GM19193 (cell line): ENCODE results near the gene NSL1.

Experiments used
- POLR2A ChIP-seq: IDR thresholded peaks from 4 replicates; pipeline ENCODE4 v1.6.1; 2011; ENCODE audit not compliant: insufficient read depth, insufficient read length; ENCODE audit errors: extremely low read depth

The NSL1 gene

DNA sequence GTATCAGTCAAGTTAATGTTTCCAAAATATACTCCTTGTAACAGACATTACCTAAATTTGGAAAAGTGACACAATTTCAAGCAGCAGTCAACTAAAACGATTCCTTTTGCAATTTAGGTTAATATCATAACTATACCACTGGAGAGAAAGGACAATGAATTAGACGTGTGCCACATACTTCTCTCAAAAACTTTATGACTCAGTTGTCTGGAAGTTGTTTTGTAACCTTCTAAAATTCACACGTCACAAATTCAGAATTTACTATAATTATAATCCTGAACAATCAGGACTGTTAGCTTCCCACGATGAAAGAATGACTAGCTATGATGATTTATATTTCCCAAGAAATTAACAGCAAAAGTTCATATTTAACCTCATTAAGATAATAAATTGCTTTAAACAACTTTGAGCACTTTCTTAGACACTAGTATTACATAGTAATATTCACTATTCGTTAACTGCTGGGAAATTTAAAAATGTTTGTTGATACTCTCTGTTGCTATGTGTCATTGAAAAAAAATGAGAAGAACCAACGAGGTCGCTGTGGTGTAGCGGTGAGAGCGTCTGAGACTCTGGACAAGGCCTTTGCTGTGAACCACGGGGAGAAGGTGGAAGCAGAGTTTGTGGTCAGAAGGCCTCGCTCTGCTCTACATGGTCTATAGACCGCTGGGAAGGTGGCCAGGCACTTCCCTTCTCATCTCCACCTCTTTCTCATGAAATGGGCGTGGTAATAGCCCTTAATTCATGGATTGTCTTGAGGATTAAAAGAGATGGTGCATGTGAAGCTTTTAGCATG is 64.0 kb downstream of the NSL1 start:
- TF ChIP-seq POLR2A: no peak

GRCh38 chr1:212722270-212722957 is 69.2 kb downstream of the NSL1 start:
- TF ChIP-seq POLR2A: no peak

- no peak for TF ChIP-seq POLR2A
Observed at GRCh38 chr1:212721388-212722247, 70.0 kb downstream of the NSL1 start.

DNA sequence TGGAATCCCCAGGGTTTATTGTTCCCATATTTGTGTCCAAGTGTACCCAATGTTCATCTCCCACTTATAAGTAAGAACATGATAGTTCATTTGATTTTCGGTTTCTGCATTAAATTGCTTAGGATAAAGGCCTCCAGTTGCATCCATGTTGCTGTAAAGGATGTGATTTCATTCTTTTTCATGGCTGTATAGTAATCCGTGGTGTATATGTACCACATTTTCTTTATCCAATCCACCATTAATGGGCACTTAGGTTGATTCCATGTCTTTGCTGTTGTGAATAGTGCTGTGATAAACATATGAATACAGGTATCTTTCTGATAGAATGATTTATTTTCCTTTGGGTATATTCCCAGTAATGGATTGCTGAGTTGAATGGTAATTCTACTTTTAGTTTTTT is 71.9 kb downstream of the NSL1 start:
- no peak for TF ChIP-seq POLR2A

DNA sequence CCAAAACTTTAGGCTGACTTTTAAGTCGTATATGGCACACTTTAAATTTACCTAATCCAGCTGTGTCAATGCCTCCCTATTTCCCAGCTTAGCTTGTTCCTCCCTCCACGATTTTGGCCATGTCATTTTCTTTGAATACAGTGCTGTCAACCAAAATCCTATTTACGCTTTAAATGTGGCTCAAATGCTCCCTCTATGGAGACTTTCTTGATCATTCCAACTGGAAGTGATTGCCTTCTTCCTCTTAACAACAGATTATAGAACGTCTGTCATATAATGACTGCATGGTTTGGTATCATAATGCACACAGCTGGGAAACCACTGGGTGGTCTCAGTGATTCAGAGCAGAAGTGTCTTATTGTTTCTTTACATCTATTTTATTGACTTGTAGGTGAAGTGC is 73.1 kb downstream of the NSL1 start:
- no peak for TF ChIP-seq POLR2A

GRCh38 chr1:212716161-212716560 is 75.4 kb downstream of the NSL1 start:
- TF ChIP-seq POLR2A: no peak

- TF ChIP-seq POLR2A: no peak
Observed at GRCh38 chr1:212713465-212714136, 78.0 kb downstream of the NSL1 start.

DNA sequence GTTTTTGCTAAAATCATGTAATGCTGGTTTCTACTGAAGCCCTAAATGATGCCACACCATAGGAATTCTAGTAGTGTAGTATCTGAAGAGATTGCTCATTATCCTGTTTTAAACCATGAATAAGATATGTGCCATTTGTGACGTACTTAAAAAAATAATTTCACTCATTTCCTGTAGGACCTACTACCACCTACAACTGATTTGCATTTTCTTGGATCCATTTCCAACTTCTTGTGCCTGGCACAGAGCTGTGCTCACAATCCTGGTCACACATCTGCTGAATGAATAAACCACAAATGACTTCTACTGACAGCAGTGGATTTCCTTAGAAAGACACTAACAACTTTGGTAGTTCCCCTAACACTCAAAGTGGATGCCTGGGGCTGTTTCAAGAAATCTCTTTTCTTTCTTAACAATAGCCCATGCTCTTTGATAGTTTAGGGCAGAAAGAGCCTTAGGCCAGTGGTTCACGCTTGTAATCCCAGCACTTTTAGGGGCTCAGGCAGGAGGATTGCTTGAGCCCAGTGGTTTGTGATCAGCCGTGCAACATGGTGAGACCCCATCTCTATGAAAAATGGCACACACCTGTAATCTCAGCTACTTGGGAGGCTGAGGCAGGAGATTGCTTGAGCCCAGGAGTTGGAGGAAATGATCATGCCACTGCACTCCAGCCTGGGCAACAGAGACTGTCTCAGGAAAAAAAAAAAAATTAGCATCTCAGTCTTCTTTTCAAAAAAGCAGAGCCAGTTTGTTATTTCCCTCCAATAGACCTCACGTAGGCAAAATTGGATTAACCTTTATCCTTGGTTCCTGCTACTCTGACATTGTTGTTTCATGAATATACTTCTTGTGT is 78.9 kb downstream of the NSL1 start:
- no peak for TF ChIP-seq POLR2A

GRCh38 chr1:212710566-212710965 is 81.0 kb downstream of the NSL1 start:
- no peak for TF ChIP-seq POLR2A

DNA sequence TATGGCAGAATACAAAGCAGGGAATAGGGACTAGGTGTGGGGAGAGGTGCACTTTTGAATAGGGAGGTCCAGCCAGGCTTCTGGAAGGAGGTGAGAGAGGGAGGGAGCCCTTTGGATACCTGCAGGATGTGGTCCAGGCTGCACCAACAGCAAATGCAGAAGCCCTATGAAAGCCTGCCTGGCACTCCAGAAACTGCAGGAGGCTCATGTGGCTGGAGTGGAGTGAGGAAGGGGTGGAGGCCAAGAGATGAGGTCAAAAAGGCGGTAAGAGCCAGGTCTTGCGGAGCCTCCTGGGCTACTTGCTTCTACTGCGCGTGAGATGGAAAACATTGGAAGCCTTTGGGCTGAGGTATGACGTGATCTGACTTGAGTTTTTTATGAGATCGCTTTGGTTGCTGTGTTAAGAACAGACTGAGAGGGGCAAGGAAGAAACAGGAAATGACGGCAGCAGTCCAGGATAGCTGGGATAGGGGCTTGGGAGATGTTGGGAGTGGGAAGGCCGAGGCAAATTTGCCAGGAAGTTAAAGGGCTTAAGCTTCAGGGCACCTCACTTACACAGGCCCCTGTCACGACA is 87.5 kb downstream of the NSL1 start:
- TF ChIP-seq POLR2A: no peak

- TF ChIP-seq POLR2A: no peak
Observed at GRCh38 chr1:212702672-212703071, 88.9 kb downstream of the NSL1 start.

DNA sequence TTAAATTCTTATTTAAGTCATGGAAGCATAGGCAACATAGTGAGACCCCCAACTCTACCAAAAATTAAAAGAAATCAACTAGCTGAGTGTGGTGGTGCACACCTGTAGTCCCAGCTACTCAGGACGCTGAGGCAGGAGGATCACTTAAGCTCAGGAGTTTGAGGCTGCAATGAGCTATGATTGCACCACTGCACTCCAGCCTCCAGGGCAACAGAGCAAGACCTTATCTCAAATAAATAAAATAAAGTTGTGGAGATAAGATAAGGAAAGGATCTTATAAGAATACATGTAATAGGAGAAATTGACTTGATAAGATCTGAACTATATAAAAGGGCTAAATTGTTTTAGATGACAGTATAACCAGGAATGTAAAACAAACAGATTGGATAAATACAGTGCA is 89.7 kb downstream of the NSL1 start:
- TF ChIP-seq POLR2A: no peak
